NCI-H524 treated with DMSO at 0.1 percent for 48 hours (cell line): Measurements from ENCODE around the gene SUPT3H.
"Not testable (repeated sequence)": the region's sequence is repeated elsewhere in the genome, so short reads cannot be mapped to it uniquely, and the experiment has no call there.

Experiments
- DNase-seq: peaks from one replicate; lab custom pipeline; 2025; lab: John Stamatoyannopoulos, UW

Gene SUPT3H

DNA sequence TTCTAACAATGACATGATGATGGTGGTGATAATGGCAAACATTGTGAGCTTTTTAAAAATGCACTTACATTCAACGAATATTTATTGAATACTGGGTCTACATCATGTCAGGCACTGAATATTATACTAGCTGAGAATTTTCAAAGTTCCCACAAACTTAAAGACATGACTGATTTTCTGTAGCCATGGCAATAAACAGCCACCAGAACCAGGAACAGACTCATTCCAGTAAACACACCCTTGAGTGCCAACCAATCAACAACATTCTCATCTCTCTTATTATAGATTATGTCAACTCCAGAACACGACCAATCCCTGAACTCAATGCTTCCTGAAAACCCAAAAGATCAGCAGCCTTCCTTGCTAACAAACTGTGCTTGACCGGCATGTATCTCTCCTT, 262.0 kb downstream of the SUPT3H start:
- DNase-seq = no peak

GRCh38 chr6:45112711-45113110, 265.0 kb downstream of the SUPT3H start:
- no peak for DNase-seq

DNA sequence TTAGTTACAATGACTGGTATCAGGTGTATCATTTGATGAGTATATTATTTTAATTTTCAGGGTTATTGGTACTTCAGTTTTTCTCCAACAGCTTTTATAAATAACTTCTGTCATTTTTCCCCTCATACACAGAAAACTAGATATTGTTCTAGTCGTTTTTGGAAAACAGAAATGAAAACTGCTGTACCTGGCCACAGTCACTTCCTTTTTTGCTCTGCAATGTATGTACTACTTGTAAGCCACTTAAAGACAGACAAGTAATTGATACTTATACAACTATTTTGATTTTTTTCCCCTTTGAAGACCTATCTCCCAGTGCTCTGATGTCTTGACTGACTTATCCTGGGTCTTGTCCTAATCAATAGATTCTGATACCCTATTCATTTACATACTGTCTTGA, 268.2 kb downstream of the SUPT3H start:
- no peak for DNase-seq

DNA sequence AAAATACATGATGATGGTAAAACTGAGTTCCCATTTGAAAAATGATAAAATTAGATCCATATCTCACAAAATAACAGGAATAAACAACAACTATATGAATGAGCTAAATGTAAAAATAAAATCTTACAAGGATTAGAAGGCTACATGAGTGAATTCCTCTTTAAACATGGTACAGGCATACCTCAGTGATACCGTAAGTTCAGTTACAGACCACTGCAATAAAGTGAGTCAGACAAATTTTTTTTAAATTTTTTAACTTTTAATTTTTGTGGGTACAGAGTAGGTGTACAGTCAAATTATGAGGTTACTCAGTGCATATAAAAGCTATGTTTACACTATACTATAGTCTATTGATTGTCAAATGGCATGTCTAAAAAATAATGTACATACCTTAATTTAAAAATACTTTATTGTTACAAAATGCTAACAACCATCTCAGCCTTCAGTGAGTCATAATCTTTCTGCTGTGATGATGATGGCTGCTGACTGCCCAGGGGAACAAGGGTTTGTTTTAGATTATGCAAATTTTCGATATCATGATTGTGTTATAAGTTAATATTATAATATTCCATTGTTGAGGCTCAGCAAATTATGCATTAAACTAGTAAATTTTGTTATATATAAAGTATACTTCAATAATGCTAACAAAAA, 272.4 kb downstream of the SUPT3H start:
- DNase-seq = no peak

DNA sequence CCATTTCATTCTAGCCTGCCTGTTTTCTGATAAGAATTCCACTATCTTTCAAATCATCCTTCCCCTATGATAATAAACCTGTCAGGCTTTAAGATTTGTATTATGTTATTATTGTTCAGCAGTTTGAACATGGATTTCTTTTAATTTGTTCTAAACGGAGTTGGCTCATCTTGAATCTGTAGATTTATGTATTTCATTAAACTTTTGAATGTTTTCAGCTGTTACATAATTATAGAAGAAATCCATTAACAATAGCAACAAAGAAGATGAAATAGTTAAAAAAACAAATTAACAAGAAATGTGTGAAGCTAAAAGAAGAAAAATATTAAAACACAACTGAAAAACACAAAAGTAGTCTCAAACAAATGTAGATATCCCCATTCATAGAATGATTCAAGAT, 273.3 kb downstream of the SUPT3H start:
- no peak for DNase-seq

DNA sequence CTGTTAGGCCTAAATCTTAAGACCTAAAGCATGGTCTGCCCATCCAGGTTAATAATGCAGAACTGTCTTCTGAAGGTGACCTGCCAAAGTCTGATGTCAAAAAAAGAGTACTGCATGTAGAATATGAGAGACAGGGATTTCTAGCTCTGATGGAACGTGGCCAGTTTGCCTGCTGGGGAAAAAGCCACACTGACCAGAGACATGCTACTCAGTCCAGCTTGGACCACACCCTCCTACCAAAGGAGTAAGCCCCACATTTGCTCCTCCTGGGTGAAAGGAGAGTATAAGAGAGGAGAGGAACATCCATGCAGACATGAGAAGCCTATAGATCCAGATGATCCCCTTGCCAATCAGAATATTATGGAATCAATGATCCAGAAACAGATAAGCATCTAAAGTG, 279.5 kb downstream of the SUPT3H start:
- no peak for DNase-seq

DNA sequence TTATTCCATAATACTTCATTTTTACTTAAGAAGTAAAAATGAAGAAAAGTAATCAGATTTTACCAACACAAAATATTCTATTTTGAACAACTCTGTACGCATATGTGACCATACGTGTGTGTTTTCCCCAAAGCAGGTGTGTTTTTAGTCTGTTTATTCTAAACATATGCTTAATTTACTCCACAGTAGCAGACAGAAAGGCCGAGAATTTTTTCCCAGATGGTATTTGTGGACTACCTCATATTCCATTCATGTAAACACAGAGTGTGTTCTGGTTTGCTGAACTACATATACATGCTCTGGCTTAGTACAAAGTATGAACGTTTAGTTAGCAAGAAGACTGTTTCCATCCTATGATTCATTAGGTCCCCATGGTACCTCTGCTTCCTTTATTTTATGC, 282.9 kb downstream of the SUPT3H start:
- no peak for DNase-seq

DNA sequence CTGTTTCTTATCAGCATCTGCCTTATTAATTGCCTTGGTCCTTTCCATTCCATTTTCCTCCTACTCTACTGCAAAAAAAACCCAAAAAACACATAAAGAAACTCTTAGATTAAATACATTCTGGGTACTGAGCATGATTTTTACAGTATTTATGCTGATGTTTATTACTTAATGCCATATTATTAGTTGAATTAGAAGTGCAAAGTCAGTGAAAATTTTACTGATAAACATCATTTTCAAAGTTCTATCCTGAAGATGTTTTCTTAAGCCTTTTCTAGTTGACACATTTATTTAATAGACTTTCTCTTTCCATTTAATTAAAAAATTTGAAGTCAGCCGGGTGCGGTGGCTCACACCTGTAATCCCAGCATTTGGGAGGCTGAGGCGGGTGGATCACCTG, 285.6 kb downstream of the SUPT3H start:
- no peak for DNase-seq

DNA sequence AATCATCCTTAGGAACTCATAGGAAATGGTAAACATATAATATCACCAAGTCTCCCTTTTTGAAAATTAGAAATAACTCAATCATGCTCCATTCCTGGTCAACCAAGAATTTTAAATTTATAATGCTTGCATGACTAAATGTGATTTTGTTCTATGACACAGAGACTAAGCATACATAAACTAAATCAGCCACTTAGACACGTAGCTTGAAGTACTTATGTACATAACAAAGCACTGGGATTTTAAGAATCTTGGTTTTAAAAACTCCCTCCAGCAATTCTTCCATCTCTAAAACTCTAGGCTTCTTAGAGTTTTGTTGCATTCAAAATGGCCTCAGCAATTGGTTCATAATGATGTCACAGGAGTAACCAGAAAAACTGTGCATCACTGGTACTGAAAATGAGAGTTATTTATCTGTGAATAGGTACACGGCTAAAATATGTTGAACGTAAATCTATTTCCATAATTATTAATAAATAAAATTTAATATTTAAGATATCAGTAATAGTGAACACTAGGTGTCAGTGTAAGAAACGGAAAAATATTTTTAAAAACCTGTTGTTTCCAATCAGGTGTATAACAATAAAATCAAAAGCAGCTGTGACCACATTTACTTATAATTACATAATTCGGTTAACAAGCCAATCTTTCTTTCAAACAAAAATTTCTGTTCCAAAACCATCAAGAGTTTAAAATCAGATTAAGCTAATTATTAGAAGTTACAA, 291.2 kb downstream of the SUPT3H start:
- no peak for DNase-seq

DNA sequence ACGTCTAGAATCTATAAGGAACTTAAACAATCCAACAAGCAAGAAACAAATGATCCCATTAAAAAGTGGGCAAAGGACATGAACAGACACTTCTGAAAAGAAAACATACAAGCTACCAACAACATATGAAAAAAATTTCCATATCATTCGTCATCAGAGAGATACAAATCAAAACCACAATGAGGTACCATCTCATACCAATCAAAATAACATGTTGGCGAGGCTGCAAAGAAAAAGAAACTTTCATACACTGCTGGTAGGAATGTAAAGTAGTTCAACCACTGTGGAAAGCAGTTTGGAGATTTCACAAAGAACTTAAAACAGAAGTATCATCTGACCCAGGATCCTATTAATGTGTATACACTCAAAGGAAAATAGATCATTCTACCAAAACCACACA, 293.5 kb downstream of the SUPT3H start:
- no peak for DNase-seq

GRCh38 chr6:45082091-45082490, 295.6 kb downstream of the SUPT3H start:
- no peak for DNase-seq

GRCh38 chr6:45081634-45082033, 296.1 kb downstream of the SUPT3H start:
- DNase-seq = no peak

GRCh38 chr6:45078432-45078831, 299.3 kb downstream of the SUPT3H start:
- DNase-seq = no peak

- DNase-seq = no peak
These were observed 301.4 kb downstream of the SUPT3H start for GRCh38 chr6:45076217-45076930.

- no peak for DNase-seq
These were observed 302.5 kb downstream of the SUPT3H start for GRCh38 chr6:45075246-45075645.

DNA sequence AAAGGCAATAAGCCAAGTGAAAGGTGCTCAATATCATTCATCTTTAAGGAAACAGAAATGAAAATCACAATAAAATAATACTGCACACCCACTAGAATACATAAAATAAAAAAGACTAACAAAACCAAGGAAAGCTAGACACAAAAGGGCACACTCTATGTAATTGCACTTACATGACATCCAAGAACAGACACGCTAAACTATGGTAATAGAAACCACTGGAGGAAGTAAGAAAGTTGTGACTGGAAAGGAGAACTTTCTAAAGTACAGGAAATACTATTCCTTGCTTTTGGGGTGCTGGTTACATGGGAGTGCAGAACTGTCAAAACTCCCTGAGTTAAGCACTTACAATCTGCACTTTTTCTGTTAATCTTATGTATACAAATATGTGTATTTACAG, 303.3 kb downstream of the SUPT3H start:
- DNase-seq = no peak

- DNase-seq = no peak
These were observed 304.0 kb downstream of the SUPT3H start for GRCh38 chr6:45073771-45074170.

DNA sequence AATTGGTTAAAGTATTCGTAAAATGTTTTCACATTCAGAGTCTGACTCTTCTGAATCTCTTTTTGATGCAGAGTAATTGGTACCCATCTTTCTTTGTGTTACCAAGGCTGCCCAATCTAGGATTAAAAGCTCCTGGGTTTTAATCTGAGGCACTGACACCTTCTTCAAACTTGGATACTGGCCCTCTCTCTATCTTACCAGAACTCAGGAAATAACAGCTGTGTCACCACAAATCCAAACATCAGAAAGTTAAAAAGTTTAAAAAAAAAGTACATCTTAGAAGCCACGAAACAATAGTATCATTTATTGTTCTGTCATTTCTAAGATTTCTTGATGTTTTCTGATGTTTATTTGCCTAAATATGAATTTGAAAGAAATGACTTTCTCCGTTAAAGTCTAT, 305.1 kb downstream of the SUPT3H start:
- no peak for DNase-seq

GRCh38 chr6:45072016-45072415, 305.7 kb downstream of the SUPT3H start:
- no peak for DNase-seq

- no peak for DNase-seq
These were observed 308.6 kb downstream of the SUPT3H start for GRCh38 chr6:45069091-45069490.

DNA sequence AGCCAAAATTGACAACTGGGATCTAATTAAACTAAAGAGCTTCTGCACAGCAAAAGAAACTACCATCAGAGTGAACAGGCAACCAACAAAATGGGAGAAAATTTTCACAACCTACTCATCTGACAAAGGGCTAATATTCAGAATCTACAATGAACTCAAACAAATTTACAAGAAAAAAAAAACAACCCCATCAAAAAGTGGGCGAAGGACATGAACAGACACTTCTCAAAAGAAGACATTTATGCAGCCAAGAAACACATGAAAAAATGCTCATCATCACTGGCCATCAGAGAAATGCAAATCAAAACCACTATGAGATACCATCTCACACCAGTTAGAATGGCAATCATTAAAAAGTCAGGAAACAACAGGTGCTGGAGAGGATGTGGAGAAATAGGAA, 310.3 kb downstream of the SUPT3H start:
- DNase-seq = not testable (repeated sequence)

DNA sequence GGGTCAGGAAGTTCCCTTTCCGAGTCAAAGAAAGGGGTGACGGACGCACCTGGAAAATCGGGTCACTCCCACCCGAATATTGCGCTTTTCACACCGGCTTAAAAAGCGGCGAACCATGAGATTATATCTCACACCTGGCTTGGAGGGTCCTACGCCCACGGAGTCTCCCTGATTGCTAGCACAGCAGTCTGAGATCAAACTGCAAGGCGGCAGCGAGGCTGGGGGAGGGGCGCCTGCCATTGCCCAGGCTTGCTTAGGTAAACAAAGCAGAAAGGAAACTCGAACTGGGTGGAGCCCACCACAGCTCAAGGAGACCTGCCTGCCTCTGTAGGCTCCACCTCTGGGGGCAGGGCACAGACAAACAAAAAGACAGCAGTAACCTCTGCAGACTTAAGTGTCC, 315.1 kb downstream of the SUPT3H start:
- DNase-seq = not testable (repeated sequence)

GRCh38 chr6:45057711-45058110, 320.0 kb downstream of the SUPT3H start:
- no peak for DNase-seq
